RKO (cell line): ENCODE data around the gene PCSK1.

Experiments used
- DNase-seq: peaks from one replicate; pipeline ENCODE4 v3.0.0-alpha.2; 2016; ENCODE audit warnings: low spot score

The PCSK1 gene

DNA sequence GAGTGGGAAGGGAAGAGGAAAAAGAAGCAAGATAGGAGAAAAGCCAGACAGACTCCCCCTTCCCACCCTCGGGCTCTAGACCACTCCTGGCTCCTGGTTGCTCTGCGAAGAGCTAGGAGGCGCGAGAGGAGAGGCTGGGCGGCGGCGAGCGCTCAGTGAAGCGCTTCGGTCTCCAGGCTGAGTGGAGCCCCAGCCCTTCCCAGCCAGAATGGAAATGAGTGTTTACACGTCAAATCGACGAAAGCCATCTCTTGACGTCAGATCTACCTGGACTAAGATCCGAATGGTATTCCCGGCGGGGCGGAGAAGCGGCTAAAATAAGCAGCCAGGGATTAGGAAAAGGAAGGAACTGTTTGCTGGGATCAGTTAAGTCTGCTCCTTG is at the start of gene PCSK1:
Gene PCSK1 (minus strand): TSS at position 183 of the 382 bp plus-strand sequence. CDS start 206 bp downstream, outside the sequence.
- DNase-seq: no peak

- DNase-seq: no peak
Measured at GRCh38 chr5:96481867-96482266, 48.8 kb upstream of the PCSK1 start.

- DNase-seq: no peak
Measured at GRCh38 chr5:96481009-96481786, 48.1 kb upstream of the PCSK1 start.

DNA sequence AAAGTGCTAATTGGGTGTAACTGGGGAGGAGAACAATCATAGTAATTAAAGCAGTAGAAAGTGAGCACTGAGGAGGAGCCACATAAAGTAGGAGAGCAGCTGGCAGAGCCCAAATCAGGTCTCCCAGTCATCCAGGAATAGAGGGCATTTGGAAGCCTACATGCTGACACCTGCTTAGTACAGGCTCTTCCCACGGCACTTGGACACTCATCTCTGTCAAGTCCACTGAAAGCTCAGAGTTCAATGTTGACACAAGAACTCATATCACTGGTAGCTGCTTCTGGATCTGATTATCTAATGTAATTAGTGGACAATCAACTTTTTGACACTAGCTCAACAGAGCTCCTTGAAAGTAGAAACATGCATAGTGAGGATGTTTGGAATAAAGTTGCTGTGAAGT is 45.9 kb upstream of the PCSK1 start:
- DNase-seq: no peak

DNA sequence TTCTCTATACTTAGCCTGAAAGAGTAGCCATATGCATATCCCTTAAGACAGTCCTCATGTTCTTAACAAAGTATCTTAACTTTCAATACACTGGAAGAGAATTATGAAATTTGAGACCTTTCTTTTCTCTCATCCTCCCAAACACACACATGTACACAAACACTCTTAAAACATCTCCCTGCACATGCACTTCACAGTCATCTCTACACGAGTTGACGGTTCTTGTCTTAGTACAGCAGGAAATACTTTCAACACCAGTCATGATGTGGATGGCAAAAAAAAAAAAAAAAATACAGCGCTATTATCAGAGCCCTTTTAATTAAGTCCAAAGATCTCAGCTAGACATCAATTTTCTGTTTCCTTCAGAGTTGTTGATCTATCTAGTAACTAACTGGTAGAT is 43.6 kb upstream of the PCSK1 start:
- DNase-seq: no peak

- DNase-seq: no peak
Measured at GRCh38 chr5:96474073-96474472, 41.0 kb upstream of the PCSK1 start.

DNA sequence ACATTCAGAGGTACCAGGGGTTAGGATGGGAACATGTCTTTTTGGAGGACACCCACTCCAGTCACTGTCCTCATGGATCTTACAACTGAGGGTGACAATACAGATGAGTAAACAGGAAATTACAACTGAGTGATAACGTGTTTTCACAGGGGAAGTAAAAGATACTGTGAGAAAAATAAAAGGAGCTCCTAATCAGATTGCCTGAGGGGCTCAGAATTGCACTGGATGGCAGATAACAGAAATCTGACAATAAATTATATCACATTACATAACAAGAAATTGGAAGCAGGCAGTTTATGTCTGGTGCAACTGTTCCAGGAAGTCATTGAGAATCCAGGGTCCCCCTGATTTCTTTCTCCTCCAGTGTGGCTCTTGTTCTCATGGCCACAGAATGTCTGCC is 40.1 kb upstream of the PCSK1 start:
- no peak for DNase-seq

DNA sequence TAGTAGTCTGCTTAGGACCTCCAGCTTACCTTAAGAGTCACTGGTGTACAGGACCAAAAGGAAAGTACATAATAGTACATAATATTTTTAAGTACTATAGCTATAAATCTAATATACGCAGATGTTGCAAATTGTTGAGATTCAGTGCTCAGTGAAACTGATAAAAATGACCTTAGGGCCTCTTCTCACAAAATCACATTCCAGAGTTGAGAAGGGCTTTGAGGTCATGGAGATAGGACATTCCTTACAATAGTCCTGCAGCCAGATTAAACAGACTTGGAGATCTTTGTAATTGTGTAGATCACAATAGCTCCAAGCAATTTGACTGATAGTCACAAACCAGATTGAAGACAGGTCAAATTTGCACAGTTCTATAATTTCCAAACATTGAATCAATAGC is 37.7 kb upstream of the PCSK1 start:
- no peak for DNase-seq

DNA sequence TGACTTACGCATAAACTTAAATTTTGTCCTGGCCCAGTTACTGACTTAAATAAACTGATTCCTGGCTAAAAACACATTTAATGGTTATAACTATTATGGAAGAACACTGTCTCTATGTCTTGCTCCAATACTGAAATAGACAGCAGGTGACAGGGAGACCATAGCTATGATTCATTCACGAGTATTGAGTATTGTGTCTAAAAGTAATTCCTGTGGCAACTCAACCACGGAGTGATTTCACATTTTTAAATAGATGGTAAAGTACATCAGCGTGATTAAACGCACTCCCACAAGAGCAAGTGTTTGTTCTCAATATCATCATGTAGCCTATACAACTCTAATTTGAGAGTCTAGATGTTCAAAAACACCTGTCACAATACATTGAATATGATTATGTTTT is 35.9 kb upstream of the PCSK1 start:
- no peak for DNase-seq

DNA sequence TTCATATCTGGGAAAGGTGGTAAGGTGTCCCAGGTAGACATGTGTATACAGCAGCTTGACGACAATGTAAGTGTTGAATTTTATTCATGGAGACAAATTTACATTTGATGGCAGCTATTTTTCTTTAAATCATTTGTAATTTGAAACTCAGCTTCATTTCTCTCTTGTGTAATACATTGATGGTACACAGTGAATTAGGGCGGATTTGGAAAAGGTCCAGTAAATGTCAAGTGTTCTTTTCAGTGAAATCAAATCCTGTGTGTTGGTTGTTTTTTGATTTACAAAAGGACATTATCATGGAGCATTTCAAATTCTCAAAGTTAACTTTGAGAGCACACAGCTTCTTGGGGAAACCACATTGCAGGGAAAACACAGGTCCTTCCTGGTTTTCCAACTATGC is 30.0 kb upstream of the PCSK1 start:
- DNase-seq: no peak

DNA sequence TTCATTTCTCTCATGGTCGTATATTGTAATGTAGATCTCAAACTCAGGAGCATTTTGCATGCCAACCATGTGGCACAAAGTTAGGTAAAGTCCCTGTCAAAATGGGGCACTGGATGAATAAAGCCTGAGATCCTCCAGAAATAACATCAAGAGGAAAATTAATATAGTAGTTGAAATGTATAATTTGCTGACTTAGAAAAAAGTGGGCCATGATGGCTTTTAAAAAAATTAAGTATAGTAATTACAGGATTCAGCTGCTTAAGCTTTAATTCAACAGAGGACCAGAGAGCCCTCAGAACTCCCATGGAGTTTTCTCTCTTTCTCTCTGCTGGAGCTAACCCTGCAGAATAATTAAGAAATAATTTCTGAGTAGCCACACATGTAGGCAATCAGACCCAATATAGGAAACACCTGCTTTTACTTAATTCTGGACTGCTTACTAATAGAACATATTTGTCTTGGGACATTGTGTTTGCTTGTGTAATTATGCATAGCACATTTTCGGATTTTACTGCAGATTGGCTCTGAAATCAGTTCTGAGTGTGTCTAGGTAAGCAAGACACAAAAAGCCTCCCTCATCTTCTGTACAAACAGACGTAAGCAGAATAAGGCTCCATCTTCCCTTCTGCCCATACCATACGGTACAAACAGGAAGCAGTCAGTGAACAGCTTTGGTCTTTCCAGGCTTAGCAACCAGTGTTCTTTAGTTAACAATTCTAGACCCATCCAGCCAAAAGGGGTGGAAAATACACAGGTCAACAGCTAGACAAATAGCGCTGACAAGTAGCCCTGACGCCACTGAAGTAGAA is 26.5 kb upstream of the PCSK1 start:
- DNase-seq: no peak

GRCh38 chr5:96458176-96458575 is 25.1 kb upstream of the PCSK1 start:
- DNase-seq: no peak

GRCh38 chr5:96455789-96456188 is 22.7 kb upstream of the PCSK1 start:
- no peak for DNase-seq

DNA sequence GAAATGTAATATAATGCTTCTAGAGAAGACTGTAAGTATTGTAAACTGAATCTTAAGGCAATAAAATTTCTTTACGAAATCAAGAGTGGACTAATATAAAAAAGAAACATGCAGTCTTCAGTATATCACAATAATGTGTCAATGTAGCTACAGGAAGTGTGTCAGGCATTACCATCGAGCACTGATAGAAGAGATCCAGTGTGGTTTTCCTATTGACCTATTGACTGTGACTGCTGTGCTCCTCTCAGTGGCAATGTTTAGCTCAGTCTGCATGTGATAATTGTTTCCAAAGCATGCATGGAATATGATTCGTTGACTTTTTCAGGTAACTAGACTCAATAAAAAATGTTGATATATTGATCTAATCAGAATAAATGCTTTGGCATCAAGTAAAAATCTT is 20.3 kb upstream of the PCSK1 start:
- no peak for DNase-seq

- no peak for DNase-seq
Measured at GRCh38 chr5:96447949-96448348, 14.9 kb upstream of the PCSK1 start.

DNA sequence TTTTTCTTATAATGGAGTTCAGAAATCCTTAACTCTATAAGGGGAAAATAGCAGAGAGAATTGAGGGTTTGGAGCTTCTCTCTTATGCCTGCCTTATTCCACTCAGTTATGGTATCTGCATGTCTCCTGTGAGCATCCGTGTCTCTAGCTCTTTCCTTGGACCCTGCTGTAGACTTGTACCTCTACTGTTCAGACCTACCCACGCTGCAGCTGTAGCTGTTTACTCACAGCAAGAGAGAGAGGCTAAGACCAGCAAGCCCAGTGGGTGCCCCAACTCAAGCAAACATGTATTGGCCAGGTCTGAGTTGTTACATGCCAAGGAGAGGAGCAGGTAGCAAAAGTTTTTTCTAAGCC is 7.1 kb upstream of the PCSK1 start:
- DNase-seq: no peak

DNA sequence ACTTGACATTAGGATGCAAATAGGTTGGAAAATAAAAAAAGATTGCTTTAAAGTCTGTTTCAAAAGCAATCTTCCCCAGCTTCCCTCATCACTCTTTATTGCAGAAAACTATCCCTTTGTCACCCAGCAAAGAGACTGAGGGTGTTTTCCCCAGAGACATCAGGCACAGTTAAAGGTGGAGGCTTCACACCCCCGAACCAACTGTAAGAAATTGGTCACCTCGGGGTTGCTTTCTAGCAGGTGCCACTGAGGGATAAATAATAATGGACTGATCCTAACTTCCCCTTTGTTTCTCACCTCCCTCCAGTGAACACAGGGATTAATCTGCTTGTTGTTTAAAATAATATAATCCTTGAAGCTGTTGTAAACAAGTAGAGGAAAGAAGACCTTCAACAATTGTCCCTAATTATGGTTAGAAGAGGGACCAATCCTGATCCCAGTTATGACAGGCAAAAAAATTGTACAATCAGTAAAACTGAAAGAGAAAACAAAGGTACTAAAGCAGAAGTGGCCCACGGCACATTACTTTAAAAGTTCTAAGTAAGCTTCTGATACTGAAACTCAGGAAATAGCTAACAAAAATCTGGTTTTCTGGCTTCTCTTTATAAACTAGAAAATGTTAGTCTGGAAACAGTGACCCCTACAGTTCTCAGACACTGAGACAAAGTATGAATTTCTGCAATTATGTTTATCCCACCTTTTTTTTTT is 6.6 kb upstream of the PCSK1 start:
- no peak for DNase-seq

DNA sequence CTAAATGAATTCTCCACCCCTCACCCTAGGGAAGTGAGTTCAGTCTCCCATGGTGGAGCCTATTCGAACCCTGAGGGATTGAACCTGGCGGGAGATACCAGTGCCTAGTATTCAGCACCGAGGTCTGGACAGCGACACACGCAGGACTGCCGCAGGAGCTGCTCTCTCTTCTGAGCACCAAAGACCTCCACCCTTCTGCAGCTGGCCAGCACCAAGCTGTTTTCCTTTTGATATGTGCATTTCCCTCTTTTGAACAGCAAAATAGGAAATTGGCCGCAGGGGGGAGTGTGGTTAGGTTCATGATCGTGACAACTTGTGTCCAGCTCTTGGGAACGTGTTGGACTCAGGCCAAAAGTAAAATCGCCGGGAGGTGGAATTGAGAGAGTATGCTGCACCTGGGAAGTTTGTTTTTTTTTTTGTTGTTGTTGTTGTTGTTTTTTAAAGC is 1.2 kb upstream of the PCSK1 start:
- peak; percentile 66 for DNase-seq

GRCh38 chr5:96432216-96433065 is 607 bp downstream of the PCSK1 start:
- no peak for DNase-seq

DNA sequence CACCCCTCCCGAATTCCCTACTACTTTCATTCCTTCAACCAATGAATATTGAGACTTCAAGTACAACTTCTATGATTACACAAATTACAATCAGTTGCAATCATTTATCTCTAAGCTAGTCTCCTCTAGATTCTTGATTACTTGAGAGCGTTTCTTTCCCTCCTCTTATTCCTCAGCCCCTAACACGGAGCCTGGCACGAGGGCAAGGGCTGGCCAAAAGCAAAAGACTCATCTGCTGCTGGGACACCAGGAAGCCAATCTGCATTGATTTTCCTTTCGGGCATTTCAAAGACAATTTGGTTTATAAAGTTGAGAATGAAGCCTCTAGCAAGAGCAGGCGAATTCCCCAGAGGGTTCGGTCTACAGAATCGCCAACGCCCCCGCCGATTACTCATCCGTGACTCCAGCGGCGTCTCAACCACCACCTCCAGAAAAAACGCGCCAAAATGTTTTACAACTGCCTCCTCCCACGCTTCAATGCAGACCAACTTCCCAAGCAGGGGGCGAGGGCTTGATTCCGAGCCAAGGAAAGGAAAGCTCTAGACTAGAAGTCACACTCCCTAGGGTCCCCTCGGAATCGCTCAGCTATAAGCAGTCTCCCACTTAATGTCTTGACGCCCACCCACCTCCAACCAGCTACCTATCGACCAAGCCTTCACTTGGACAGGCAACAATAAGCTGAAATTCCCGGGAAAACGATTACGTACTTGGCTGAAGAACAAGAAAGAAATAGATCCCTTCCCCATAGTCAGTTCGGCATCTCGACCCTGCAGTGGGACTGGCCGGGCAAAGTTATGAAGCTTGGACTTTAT is 1.5 kb downstream of the PCSK1 start:
- DNase-seq: no peak

DNA sequence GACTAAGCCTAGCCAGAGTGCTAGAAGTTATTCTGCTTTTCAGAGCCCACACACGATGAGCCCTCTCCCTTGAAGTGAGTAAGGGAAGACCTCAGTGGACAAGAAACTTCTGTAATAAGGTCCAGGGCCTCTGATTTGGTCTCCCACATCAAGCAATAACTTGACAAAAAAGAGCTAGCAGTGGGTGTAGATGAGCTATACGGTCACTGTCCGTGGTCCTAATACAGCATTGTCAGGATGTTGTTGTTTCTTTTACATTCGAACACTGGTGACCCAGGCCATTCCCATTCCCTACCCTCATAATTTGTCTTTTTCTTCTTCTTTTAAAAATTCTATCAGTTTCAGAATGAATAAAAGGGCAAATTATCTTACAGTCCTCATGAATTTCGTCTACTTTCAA is 5.2 kb downstream of the PCSK1 start:
- peak; percentile 31 for DNase-seq
